ENCODE measurements around the gene CNDP2.

DNA sequence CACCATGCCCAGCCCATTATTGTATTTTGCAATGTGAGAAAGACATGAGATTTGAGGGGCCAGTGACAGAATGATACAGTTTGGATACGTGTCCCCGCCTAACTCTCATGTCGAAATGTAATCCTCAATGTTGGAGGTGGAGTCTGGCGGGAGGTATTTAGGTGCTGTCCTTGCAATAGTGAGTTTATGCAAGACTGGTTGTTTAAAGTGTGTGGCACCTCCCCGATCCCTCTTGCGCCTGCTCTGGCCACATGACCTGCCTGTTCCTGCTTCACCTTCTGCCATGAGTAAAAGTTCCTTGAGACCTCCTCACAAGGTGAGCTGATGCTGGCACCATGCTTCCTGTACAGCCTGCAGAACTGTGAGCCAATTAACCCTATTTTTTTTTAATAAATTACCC lies 54.7 kb downstream of the CNDP2 start:
- TF ChIP-seq EZH2 (IDR thresholded peaks at IDR 0.05; ENCODE audit: borderline replicate concordance, insufficient read depth, low read depth, low read length, poor library complexity, severe bottlenecking), result no peak
- TF ChIP-seq, protein P1, sequence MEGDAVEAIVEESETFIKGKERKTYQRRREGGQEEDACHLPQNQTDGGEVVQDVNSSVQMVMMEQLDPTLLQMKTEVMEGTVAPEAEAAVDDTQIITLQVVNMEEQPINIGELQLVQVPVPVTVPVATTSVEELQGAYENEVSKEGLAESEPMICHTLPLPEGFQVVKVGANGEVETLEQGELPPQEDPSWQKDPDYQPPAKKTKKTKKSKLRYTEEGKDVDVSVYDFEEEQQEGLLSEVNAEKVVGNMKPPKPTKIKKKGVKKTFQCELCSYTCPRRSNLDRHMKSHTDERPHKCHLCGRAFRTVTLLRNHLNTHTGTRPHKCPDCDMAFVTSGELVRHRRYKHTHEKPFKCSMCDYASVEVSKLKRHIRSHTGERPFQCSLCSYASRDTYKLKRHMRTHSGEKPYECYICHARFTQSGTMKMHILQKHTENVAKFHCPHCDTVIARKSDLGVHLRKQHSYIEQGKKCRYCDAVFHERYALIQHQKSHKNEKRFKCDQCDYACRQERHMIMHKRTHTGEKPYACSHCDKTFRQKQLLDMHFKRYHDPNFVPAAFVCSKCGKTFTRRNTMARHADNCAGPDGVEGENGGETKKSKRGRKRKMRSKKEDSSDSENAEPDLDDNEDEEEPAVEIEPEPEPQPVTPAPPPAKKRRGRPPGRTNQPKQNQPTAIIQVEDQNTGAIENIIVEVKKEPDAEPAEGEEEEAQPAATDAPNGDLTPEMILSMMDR (IDR thresholded peaks at IDR 0.05), result no peak

Data from B cell (primary cell).